Vagina (tissue), 2 donors: ENCODE results near the gene DGKG.

Source experiments
- CTCF ChIP-seq, 3 experiments: fragments of 450-650 bp in 2 of 3; fragments of 200-600 bp in 1 of 3; sonication (generic) in 1 of 3; IDR thresholded peaks; one replicate each; pipeline ENCODE4 v1.5.1; 2017 to 2019; ENCODE audit warnings: antibody characterized with exemption in 3 of 3, mild to moderate bottlenecking in 2 of 3, moderate library complexity in 2 of 3
- POLR2AphosphoS5 ChIP-seq, 2 donors: sonication (generic); formaldehyde crosslinking; IDR thresholded peaks; one replicate each; pipeline ENCODE4 v1.9.0; 2017; ENCODE audit warnings: antibody characterized with exemption in 2 of 2, mild to moderate bottlenecking in 2 of 2, low read depth in 1 of 2; ENCODE audit not compliant: insufficient read depth in 1 of 2

DNA sequence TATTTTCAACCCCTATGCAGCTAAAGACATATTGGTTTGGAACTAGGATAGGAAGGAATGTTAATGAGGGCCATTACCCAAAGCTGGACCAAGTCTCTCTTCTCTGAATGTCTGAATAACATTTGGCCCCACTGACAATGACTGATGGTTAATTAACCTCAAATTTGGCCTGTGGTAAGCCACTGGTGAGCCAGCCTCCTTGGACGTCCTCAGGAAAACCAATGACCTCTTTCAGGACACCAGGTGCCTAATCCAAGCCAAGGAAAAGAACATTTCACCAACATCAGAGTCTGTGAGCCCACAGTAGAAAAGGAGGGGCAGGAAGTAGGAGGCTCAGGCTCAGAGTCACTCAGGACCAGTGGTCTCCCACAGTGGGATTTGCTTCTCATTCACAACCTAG is 196.7 kb downstream of the DGKG start:
- TF ChIP-seq POLR2AphosphoS5 (IDR thresholded peaks at IDR 0.05; ENCODE audit: insufficient read depth in 1 of 2, low read depth in 1 of 2): no peak
- TF ChIP-seq CTCF (IDR thresholded peaks at IDR 0.05): no peak
